ENCODE data around the gene MVK. TPM values are rescaled to one million over a fixed set of nuclear protein-coding genes. Genes with fewer than 3 reads are reported as not detected.

Gene MVK
- total and polyA plus RNA-seq, 2 experiments from 2014 or later, result 16.7 to 40.1 TPM

DNA sequence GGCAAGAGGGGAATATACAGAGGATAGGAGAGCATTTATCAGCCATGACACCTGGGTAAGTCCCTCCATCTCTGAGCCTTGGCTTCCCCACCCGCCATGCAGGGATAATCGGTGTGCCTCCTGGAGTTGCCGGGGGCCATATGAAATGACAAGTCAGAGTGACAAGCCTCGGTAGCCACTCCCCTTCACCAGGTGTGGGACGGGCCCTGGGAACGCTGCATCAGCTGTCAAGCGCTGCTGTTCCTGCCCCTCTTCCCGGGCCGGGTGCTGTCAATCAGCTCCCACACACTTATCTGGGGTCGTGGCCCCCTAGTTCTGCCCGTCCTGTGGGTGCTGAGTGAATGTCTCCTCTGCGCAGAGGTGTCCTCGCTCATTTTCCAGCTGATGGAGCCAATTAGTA is 57.2 kb downstream of the MVK start:
- H3K9me3 Mint-ChIP-seq, result peaks cover 11% of the 10 kb centered on the region
- Histone ChIP-seq H4K20me1 (replicated peaks; ENCODE audit: insufficient read depth) (no peaks in the 10 kb centered on the region), H3K4me1 (ENCODE audit: insufficient read depth) (peaks cover 6% of the 10 kb centered on the region; the same call in 1 of the 2 replicates), H3K27ac (ENCODE audit: low read depth) (no peak overlapping the region), H3K9me2 (ENCODE audit: insufficient read depth) (no peaks in the 10 kb centered on the region), H2AFZ (no peak overlapping the region), H3F3A (replicated peaks; ENCODE audit: low read depth) (no peaks in the 10 kb centered on the region), H3K27me3 (ENCODE audit: insufficient read depth) (no peaks in the 10 kb centered on the region), H3K4me3 (no peak overlapping the region), H3K36me3 (ENCODE audit: insufficient read depth) (no peaks in the 10 kb centered on the region), H3K79me2 (replicated peaks; ENCODE audit: insufficient read depth) (no peaks in the 10 kb centered on the region), H3K4me2 (no peak overlapping the region)
- DNase-seq (ENCODE audit: low spot score), result no peak
- ATAC-seq, result peak; percentile 31; the same call in 2 of the 3 replicates
- no peak overlapping the region for H3K4me3 Mint-ChIP-seq
- H3K27ac Mint-ChIP-seq, result no peak overlapping the region
- H3K27me3 Mint-ChIP-seq (ENCODE audit: insufficient read depth, low read depth, poor library complexity), result peaks cover 3% of the 10 kb centered on the region
- TF ChIP-seq POLR2AphosphoS5 (IDR thresholded peaks at IDR 0.05; ENCODE audit: low read depth) (no peak), JUNB (IDR thresholded peaks at IDR 0.05; ENCODE audit: unreplicated experiment) (no peak)
- TF ChIP-seq, protein P1, sequence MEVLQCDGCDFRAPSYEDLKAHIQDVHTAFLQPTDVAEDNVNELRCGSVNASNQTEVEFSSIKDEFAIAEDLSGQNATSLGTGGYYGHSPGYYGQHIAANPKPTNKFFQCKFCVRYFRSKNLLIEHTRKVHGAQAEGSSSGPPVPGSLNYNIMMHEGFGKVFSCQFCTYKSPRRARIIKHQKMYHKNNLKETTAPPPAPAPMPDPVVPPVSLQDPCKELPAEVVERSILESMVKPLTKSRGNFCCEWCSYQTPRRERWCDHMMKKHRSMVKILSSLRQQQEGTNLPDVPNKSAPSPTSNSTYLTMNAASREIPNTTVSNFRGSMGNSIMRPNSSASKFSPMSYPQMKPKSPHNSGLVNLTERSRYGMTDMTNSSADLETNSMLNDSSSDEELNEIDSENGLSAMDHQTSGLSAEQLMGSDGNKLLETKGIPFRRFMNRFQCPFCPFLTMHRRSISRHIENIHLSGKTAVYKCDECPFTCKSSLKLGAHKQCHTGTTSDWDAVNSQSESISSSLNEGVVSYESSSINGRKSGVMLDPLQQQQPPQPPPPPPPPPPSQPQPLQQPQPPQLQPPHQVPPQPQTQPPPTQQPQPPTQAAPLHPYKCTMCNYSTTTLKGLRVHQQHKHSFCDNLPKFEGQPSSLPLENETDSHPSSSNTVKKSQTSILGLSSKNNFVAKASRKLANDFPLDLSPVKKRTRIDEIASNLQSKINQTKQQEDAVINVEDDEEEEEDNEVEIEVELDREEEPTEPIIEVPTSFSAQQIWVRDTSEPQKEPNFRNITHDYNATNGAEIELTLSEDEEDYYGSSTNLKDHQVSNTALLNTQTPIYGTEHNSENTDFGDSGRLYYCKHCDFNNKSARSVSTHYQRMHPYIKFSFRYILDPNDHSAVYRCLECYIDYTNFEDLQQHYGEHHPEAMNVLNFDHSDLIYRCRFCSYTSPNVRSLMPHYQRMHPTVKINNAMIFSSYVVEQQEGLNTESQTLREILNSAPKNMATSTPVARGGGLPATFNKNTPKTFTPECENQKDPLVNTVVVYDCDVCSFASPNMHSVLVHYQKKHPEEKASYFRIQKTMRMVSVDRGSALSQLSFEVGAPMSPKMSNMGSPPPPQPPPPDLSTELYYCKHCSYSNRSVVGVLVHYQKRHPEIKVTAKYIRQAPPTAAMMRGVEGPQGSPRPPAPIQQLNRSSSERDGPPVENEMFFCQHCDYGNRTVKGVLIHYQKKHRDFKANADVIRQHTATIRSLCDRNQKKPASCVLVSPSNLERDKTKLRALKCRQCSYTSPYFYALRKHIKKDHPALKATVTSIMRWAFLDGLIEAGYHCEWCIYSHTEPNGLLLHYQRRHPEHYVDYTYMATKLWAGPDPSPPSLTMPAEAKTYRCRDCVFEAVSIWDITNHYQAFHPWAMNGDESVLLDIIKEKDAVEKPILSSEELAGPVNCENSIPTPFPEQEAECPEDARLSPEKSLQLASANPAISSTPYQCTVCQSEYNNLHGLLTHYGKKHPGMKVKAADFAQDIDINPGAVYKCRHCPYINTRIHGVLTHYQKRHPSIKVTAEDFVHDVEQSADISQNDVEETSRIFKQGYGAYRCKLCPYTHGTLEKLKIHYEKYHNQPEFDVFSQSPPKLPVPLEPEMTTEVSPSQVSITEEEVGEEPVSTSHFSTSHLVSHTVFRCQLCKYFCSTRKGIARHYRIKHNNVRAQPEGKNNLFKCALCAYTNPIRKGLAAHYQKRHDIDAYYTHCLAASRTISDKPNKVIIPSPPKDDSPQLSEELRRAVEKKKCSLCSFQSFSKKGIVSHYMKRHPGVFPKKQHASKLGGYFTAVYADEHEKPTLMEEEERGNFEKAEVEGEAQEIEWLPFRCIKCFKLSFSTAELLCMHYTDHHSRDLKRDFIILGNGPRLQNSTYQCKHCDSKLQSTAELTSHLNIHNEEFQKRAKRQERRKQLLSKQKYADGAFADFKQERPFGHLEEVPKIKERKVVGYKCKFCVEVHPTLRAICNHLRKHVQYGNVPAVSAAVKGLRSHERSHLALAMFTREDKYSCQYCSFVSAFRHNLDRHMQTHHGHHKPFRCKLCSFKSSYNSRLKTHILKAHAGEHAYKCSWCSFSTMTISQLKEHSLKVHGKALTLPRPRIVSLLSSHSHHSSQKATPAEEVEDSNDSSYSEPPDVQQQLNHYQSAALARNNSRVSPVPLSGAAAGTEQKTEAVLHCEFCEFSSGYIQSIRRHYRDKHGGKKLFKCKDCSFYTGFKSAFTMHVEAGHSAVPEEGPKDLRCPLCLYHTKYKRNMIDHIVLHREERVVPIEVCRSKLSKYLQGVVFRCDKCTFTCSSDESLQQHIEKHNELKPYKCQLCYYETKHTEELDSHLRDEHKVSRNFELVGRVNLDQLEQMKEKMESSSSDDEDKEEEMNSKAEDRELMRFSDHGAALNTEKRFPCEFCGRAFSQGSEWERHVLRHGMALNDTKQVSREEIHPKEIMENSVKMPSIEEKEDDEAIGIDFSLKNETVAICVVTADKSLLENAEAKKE (CRISPR knock-in tag; IDR thresholded peaks at IDR 0.05), result no peak
- peaks cover 9% of the 10 kb centered on the region for H3K4me1 Mint-ChIP-seq
- H3K36me3 Mint-ChIP-seq (ENCODE audit: low read depth), result peaks cover 8% of the 10 kb centered on the region

DNA sequence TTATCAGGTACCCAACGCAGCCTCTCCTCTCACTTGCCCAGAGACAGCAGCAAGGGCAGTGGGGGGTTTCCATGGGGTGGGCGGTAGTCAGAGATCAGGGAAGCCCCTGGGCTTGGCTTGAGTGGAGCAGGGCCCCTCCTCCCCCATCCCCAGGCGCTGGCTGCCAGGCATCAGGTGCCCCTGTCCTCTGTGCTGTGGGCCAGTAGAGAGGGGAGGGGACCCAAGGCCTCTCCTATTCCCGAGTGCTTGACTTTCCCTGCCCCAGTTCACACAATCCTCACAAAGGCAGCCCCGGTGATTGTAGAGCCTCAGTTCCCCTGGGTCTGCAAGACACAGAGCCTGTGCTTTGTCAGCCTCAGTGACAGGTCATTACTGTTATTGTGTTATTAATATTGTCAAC is 57.7 kb downstream of the MVK start:
- Histone ChIP-seq H3K4me1 (ENCODE audit: insufficient read depth) (peaks cover 6% of the 10 kb centered on the region; the same call in 1 of the 2 replicates), H3K79me2 (replicated peaks; ENCODE audit: insufficient read depth) (no peaks in the 10 kb centered on the region), H3K36me3 (ENCODE audit: insufficient read depth) (no peaks in the 10 kb centered on the region), H3K27ac (ENCODE audit: low read depth) (no peak overlapping the region), H3K4me3 (no peak overlapping the region), H3K27me3 (ENCODE audit: insufficient read depth) (no peaks in the 10 kb centered on the region), H3K9me2 (ENCODE audit: insufficient read depth) (no peaks in the 10 kb centered on the region), H2AFZ (no peak overlapping the region), H4K20me1 (replicated peaks; ENCODE audit: insufficient read depth) (no peaks in the 10 kb centered on the region), H3K4me2 (no peak overlapping the region), H3F3A (replicated peaks; ENCODE audit: low read depth) (no peaks in the 10 kb centered on the region)
- Mint-ChIP-seq H3K36me3 (ENCODE audit: low read depth) (peaks cover 8% of the 10 kb centered on the region), H3K9me3 (peaks cover 11% of the 10 kb centered on the region), H3K4me1 (peaks cover 9% of the 10 kb centered on the region), H3K27me3 (ENCODE audit: insufficient read depth, low read depth, poor library complexity) (peaks cover 3% of the 10 kb centered on the region), H3K4me3 (no peak overlapping the region), H3K27ac (no peak overlapping the region)
- ATAC-seq, result peak; percentile 38; the same call in 2 of the 3 replicates
- DNase-seq (ENCODE audit: low spot score), result no peak
- TF ChIP-seq POLR2AphosphoS5 (IDR thresholded peaks at IDR 0.05; ENCODE audit: low read depth) (no peak), CREB1 (CRISPR knock-in tag; IDR thresholded peaks at IDR 0.05; ENCODE audit: low read depth) (no peak), ZNF331 (CRISPR knock-in tag; IDR thresholded peaks at IDR 0.05; ENCODE audit: low read depth) (no peak), STAT1 (IDR thresholded peaks at IDR 0.05; ENCODE audit: unreplicated experiment) (no peak), EZH2 (IDR thresholded peaks at IDR 0.05; ENCODE audit: low read depth, unreplicated experiment) (no peak), JUNB (IDR thresholded peaks at IDR 0.05; ENCODE audit: unreplicated experiment) (no peak)
- TF ChIP-seq, protein P2, sequence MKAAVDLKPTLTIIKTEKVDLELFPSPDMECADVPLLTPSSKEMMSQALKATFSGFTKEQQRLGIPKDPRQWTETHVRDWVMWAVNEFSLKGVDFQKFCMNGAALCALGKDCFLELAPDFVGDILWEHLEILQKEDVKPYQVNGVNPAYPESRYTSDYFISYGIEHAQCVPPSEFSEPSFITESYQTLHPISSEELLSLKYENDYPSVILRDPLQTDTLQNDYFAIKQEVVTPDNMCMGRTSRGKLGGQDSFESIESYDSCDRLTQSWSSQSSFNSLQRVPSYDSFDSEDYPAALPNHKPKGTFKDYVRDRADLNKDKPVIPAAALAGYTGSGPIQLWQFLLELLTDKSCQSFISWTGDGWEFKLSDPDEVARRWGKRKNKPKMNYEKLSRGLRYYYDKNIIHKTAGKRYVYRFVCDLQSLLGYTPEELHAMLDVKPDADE (IDR thresholded peaks at IDR 0.05), result no peak
